Motor neuron (in vitro differentiated cells): ENCODE data around the gene SLC44A5. TPM values are rescaled to one million over a fixed set of nuclear protein-coding genes. Genes with fewer than 3 reads are reported as not detected.
"Not testable (repeated sequence)": the region's sequence is repeated elsewhere in the genome, so short reads cannot be mapped to it uniquely, and the experiment has no call there.

Experiments used
- ATAC-seq, 8 experiments: fragments of 200-7000 bp; cut with Tn5 transposase; replicated peaks in 6 of 8; 2 replicates each; pipeline ENCODE4 v1.8.0; 2021; ENCODE audit warnings: mild to moderate bottlenecking in 8 of 8, moderate library complexity in 8 of 8
- H3K27ac ChIP-seq, 2 donors: fragments of 250-450 bp; sonication (Bioruptor Pico); 2 replicates each; pipeline ENCODE4 v1.9.0; 2021; ENCODE audit warnings: antibody characterized with exemption in 2 of 2, mild to moderate bottlenecking in 2 of 2, moderate library complexity in 1 of 2
- H3K4me1 ChIP-seq, 2 donors: fragments of 250-450 bp; sonication (Bioruptor Pico); replicated peaks in 1 of 2; 2 replicates each; pipeline ENCODE4 v1.6.1; 2021; ENCODE audit warnings: antibody characterized with exemption in 2 of 2, mild to moderate bottlenecking in 2 of 2, moderate library complexity in 1 of 2
- H3K4me3 ChIP-seq, 5 donors: fragments of 250-450 bp; sonication (Bioruptor Pico); 2 replicates each; pipeline ENCODE4 v1.9.0; 2021; ENCODE audit warnings: antibody characterized with exemption in 5 of 5, mild to moderate bottlenecking in 5 of 5, moderate library complexity in 4 of 5
- whole genome bisulfite sequencing, 10 experiments: fragments of 450-650 bp; shearing (Covaris generic); methylation state at CpG; one replicate each; pipeline ENCODE4 v1.0.0; 2022; 5-methylcytosine and 5-hydroxymethylcytosine counted together
- in situ Hi-C, 9 experiments: fragments of 400-800 bp; cut with MboI; loops; one replicate each; pipeline ENCODE4 v1.15.0; 2021; ENCODE audit warnings: low sequenced_read_pairs in 9 of 9, low pct_unique_long_range_greater_than_20kb in 2 of 9; ENCODE audit not compliant: unreplicated experiment in 9 of 9
- total RNA-seq, 8 experiments: library from RNA; unstranded; fragments of 300-600 nt; gene quantifications; 2 replicates each; pipeline versions ENCODE4 v1.2.3 to v1.2.4, GENCODE V29; 2022

The SLC44A5 gene
- total RNA-seq, 8 experiments from 2014 or later: 27.7 to 58.8 (median 52.0) TPM; not detected in 3

GRCh38 chr1:75616436-75617433 is 5.8 kb upstream of the SLC44A5 start:
- in situ Hi-C loops: no loop called here
- peak in 7 of 8 experiments; percentile 16 to 32 (median 22) for ATAC-seq
- Histone ChIP-seq H3K4me3 (peak overlapping the region; percentile 74 to 83 (median 78)), H3K4me1 (peaks cover 11 to 22% of the 10 kb centered on the region in 2 donors), H3K27ac (peak overlapping the region; percentile 76 to 84)
- 3 to 42% (median 23%) methylated on average over 2 to 25 of the region's 39 CpGs; no CpG with 5 or more reads in 2 of the 10 experiments for WGBS, 10 experiments

DNA sequence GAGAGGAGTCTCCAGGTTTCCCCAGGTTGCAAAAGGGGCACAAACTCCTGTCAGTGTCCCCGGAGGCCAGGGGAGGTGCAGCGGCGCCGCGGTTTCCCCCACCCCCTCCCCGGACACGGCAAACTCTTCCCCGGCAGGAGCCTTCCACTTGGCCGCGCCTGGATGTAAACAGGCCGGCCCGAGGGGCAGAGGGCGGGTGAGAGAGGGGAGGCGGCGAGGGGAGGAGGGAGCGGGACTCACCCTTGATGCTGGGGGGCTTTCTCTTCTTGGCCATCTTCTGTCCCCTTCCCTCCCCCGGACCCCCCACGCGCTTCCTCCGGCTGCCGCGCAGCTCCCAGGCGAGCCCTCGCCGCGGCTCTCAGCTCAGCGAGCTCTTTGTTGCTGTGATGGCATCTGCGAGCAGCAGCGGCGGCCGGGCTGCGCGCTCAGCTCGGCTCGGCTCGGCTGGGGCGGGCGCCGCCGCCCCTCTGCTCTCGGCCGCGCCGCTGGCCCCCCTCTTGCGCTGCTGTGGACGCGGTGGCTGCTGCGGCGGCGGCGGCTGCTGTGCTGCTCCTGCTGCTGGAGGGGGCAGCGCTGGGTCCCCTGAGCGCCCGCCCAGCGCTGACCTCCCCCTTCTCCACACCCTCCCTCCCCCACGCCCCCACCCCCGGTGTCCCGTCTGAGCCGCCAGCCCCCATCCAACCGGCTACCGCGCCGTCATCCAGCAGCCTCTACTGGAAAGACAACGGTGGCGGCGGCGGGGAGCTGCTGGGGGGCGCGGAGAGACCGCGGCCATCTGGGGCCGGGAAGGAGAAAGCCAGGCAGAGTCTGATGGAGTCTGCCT is 4.9 kb upstream of the SLC44A5 start:
- peak; percentile 83 to 91 (median 85) for ATAC-seq
- H3K4me3 ChIP-seq: peak overlapping the region; percentile 74 to 83 (median 78)
- in situ Hi-C loops: no loop called here
- peak overlapping the region; percentile 76 to 84 for H3K27ac ChIP-seq
- WGBS, 10 experiments: no CpG with 5 or more reads among the region's 72 CpGs
- peaks cover 11 to 22% of the 10 kb centered on the region in 2 donors for H3K4me1 ChIP-seq

- H3K27ac ChIP-seq: peak overlapping the region; percentile 2 to 76
- ATAC-seq: peak in 5 of 8 experiments; percentile 26 to 35 (median 32)
Observed at GRCh38 chr1:75614399-75614756, 3.5 kb upstream of the SLC44A5 start.

DNA sequence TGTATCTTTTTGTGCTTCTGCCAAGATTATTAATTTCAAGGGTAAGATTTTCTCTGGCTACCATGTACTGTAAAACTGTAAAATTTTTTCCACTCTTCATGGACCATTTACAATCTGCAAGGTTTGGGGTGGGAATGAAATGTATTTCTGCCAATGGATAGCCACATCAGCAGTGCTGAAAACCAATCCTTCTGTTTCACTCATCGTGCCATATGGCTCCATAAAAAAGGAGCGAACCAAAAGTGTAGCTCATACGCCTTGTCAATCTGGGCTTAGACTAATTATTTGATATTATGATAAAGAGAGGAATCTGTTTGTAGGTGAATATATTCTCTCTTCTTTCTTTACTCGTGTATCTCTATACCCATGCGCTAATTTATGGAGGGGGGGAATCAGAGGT is 3.0 kb upstream of the SLC44A5 start:
- peaks cover 11 to 22% of the 10 kb centered on the region in 2 donors for H3K4me1 ChIP-seq
- in situ Hi-C loops: no loop called here
- 16 to 49% (median 39%) methylated on average over 1 to 5 of the region's 5 CpGs; no CpG with 5 or more reads in 1 of the 10 experiments for WGBS, 10 experiments
- no peak overlapping the region for H3K27ac ChIP-seq
- peak overlapping the region; percentile 74 to 83 (median 78) for H3K4me3 ChIP-seq
- ATAC-seq: no peak

More at GRCh38 chr1:75614399-75614756, 3.5 kb upstream of the SLC44A5 start:
- WGBS, 10 experiments: 0 to 18% (median 0%) methylated on average over 2 to 8 of the region's 8 CpGs; no CpG with 5 or more reads in 1 of the 10 experiments
- in situ Hi-C loops: no loop called here
- H3K4me3 ChIP-seq: peak overlapping the region; percentile 74 to 83 (median 78)
- H3K4me1 ChIP-seq: peaks cover 11 to 22% of the 10 kb centered on the region in 2 donors

- H3K4me1 ChIP-seq: peaks cover 11 to 22% of the 10 kb centered on the region in 2 donors
- in situ Hi-C loops: no loop called here
- ATAC-seq: no peak
- 13 to 78% (median 43%) methylated on average over 2 to 3 of the region's 3 CpGs; no CpG with 5 or more reads in 1 of the 10 experiments for WGBS, 10 experiments
- no peak overlapping the region for H3K27ac ChIP-seq
- peak overlapping the region in 3 of 5 donors; percentile 74 to 83 (median 82) for H3K4me3 ChIP-seq
Observed at GRCh38 chr1:75612976-75613375, 2.1 kb upstream of the SLC44A5 start.

DNA sequence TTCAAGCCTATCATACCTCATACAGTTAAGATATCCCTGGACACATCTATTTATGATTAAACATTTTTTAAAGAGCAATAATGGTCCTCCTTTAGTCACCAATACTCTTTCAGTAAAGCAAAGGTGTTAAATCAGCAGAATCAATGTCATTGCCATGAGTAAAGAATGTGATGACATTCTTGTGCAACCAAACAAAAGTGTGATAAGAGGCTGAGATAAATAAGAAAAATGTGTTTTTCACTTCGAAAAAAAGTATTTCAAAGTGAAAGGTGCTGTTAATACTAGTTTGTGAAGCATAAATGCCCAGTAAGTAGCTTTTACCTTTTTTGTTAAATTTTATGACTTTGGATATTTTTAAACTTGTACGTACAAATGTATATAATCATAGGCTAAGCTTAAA is 8.4 kb downstream of the SLC44A5 start:
- no peak overlapping the region for H3K27ac ChIP-seq
- H3K4me1 ChIP-seq: no peaks in the 10 kb centered on the region
- ATAC-seq: no peak
- H3K4me3 ChIP-seq: no peak overlapping the region
- 31 to 56% (median 50%) methylated on average over 1 to 2 of the region's 2 CpGs for WGBS, 10 experiments
- in situ Hi-C loops: no loop called here

GRCh38 chr1:75600781-75601180 is 10.1 kb downstream of the SLC44A5 start:
- ATAC-seq: peak in 2 of 8 experiments; percentile 45 to 62
- no peak overlapping the region for H3K27ac ChIP-seq
- no peak overlapping the region for H3K4me3 ChIP-seq
- 0 to 100% (median 17%) methylated on average over 1 of the region's 1 CpG; no CpG with 5 or more reads in 5 of the 10 experiments for WGBS, 10 experiments
- H3K4me1 ChIP-seq: no peaks in the 10 kb centered on the region
- in situ Hi-C loops: no loop called here

GRCh38 chr1:75594327-75594726 is 16.6 kb downstream of the SLC44A5 start:
- Histone ChIP-seq H3K27ac (no peak overlapping the region), H3K4me1 (peaks cover 0 to 3% of the 10 kb centered on the region in 2 donors), H3K4me3 (no peak overlapping the region)
- in situ Hi-C loops: no loop called here
- WGBS, 10 experiments: 10 to 100% (median 83%) methylated on average over 3 of the region's 3 CpGs
- no peak for ATAC-seq

DNA sequence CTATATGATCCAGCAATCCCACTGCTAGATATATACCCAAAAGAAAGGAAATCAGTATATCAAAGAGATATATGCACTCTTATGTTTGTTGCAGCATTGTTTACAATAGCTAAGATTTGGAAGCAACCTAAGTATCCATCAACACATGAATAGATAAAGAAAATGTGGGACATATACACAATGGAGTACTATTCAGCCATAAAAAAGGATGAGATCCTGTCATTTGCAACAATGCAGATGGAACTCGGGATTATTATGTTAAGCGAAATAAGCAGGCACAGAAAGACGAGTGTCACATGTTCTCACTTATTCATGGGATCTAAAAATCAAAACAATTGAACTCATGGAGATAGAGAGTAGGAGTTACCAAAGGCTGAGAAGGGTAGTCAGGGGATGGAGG is 17.5 kb downstream of the SLC44A5 start:
- H3K4me3 ChIP-seq, H3K4me1 ChIP-seq, H3K27ac ChIP-seq, in situ Hi-C loops, ATAC-seq: not testable (repeated sequence)
- WGBS, 10 experiments: 0 to 100% (median 81%) methylated on average over 1 to 3 of the region's 3 CpGs; no CpG with 5 or more reads in 1 of the 10 experiments

- 0 to 80% (median 43%) methylated on average over 1 to 4 of the region's 4 CpGs; no CpG with 5 or more reads in 2 of the 10 experiments for WGBS, 10 experiments
- no peak overlapping the region for H3K4me3 ChIP-seq
- H3K27ac ChIP-seq: no peak overlapping the region
- H3K4me1 ChIP-seq: peaks cover 0 to 8% of the 10 kb centered on the region in 2 donors
- no peak for ATAC-seq
- in situ Hi-C loops: no loop called here
Observed at GRCh38 chr1:75589637-75590036, 21.3 kb downstream of the SLC44A5 start.

- no peak for ATAC-seq
- H3K27ac ChIP-seq: no peak overlapping the region
- WGBS, 10 experiments: 0 to 50% (median 31%) methylated on average over 1 to 4 of the region's 4 CpGs
- in situ Hi-C loops: no loop called here
- H3K4me1 ChIP-seq: peaks cover 5 to 8% of the 10 kb centered on the region in 2 donors
- H3K4me3 ChIP-seq: no peak overlapping the region
Observed at GRCh38 chr1:75588779-75589475, 22.0 kb downstream of the SLC44A5 start.

DNA sequence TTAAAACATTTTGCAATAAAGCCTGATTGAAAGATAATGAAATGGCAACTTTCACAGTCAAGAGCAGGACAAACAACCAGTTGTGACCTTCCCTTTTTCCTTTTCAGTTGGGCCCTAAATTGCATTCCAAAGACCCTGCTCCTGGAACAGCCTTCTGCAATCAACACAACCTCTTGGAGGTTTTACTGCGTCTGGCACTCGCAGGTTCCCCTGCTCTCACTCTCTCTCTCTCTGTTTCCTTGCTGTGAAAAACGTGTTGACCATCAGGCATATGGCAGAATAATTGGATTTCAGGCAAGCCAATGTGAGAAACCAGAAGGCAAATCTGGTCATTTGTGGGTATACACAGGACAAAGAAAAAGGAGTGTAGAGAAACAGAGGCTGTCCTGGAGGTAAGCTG is 23.2 kb downstream of the SLC44A5 start:
- in situ Hi-C loops: no loop called here
- 6 to 80% (median 47%) methylated on average over 1 to 3 of the region's 3 CpGs; no CpG with 5 or more reads in 1 of the 10 experiments for WGBS, 10 experiments
- H3K27ac ChIP-seq: no peak overlapping the region
- no peak for ATAC-seq
- no peak overlapping the region for H3K4me3 ChIP-seq
- peaks cover 8 to 11% of the 10 kb centered on the region in 2 donors for H3K4me1 ChIP-seq
